ENCODE data around the gene CHST6.

Gene CHST6

DNA sequence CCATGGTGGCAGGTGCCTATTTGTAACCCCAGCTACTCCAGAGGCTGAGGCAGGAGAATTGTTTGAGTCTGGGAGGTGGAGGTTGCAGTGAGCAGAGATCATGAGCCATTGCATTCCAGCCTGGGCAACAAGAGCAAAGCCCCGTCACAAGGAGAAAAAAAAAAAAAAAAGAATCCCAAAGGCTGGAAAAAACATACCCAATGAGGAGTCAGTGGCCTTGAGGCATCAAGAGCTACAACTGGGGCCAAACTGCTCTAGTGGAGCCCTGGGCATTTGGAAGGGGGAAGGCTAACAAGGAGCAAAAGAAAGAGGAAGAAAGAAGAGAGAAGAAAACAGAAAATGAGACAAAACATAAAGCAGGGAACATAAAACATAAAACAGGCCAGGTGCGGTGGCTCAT is 6.9 kb downstream of the CHST6 start:
- H3K27me3 ChIP-seq (ENCODE audit: control insufficient read depth, insufficient read depth, low read length, poor library complexity, severe bottlenecking) = no peaks in the 10 kb centered on the region
- no peak overlapping the region for H3K27ac ChIP-seq (ENCODE audit: insufficient read depth, low read depth, low read length, poor library complexity, severe bottlenecking)
- H3K36me3 ChIP-seq (ENCODE audit: control insufficient read depth, insufficient read depth, low read length) = no peaks in the 10 kb centered on the region
- H3K4me1 ChIP-seq (ENCODE audit: control insufficient read depth, insufficient read depth, low read length) = peaks cover 3% of the 10 kb centered on the region
- 93 to 96% methylated on average over 2 of the region's 2 CpGs for WGBS, 2 experiments
- no peaks in the 10 kb centered on the region for H3K9me3 ChIP-seq (ENCODE audit: control insufficient read depth, low read length)
- H3K4me3 ChIP-seq (ENCODE audit: insufficient read depth, low read depth, low read length) = no peak overlapping the region

DNA sequence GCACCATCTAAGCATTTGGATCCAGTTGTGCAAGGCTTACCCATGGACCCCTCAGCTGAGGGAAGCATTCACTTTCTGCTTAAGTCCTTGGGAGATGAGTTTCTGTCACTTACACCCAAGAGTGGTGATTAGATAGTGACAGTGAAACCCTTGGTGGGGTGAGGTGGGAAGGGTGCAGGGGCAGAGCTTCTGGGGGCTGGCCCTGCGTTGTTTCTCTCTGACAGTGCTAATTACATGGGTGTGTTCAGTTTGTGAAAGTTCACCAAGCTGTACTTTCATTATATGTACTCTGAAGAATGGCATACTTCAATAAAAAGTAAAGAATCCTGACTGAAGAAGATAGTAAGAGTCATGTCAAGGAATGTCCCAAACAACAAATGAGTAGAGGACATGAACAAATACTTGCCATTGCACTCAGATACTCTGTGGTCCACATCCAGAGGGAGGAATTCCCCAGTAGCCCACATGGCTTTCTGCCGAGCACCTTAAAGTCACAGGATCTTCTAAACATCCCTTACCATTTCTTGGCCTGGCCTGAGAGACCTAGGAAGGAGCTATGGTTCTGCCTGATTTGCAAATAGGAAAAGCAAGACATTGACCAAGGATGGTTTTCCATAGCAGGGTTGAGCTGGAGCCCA is 8.4 kb downstream of the CHST6 start:
- Histone ChIP-seq H3K36me3 (ENCODE audit: control insufficient read depth, insufficient read depth, low read length) (no peaks in the 10 kb centered on the region), H3K9me3 (ENCODE audit: control insufficient read depth, low read length) (no peaks in the 10 kb centered on the region), H3K27me3 (ENCODE audit: control insufficient read depth, insufficient read depth, low read length, poor library complexity, severe bottlenecking) (no peaks in the 10 kb centered on the region), H3K27ac (ENCODE audit: insufficient read depth, low read depth, low read length, poor library complexity, severe bottlenecking) (no peak overlapping the region), H3K4me3 (ENCODE audit: insufficient read depth, low read depth, low read length) (no peak overlapping the region), H3K4me1 (ENCODE audit: control insufficient read depth, insufficient read depth, low read length) (peaks cover 2% of the 10 kb centered on the region)
- WGBS, 2 experiments = 90 to 96% methylated on average over 2 of the region's 2 CpGs

DNA sequence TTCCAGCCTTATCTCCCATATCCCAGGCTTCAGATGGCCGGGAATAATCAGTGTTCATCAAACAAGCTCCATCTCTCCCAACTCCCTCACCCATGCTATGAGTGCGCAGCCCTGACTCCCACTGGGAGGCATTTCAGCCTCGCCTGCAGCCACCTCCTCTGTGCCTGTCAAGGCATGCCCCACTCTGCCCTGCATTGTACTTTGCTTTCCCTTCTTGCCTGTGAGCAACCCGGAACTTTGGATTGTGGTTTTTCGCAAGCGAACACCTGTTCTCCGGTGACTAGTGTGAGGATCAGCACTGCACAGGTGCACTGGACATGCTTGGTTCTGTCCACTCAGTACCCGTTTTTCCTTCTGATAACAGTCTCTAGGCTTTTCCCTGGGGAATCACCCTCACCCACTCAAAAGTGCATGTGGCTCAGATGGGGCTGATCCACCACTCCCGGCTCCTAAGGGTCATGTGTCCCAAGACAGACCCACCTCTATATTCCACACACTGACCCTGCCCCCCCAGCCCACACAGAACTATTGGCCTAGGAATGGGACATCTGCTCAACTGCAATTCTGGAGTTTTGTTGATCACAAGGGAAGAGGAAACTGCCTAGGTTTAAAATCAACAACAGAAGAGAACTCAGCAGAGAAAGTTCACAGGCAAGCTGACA is 9.1 kb downstream of the CHST6 start:
- H3K27ac ChIP-seq (ENCODE audit: insufficient read depth, low read depth, low read length, poor library complexity, severe bottlenecking) = no peak overlapping the region
- 93 to 94% methylated on average over 9 of the region's 9 CpGs for WGBS, 2 experiments
- no peak overlapping the region for H3K4me3 ChIP-seq (ENCODE audit: insufficient read depth, low read depth, low read length)
- H3K9me3 ChIP-seq (ENCODE audit: control insufficient read depth, low read length) = no peaks in the 10 kb centered on the region
- no peaks in the 10 kb centered on the region for H3K4me1 ChIP-seq (ENCODE audit: control insufficient read depth, insufficient read depth, low read length)
- H3K36me3 ChIP-seq (ENCODE audit: control insufficient read depth, insufficient read depth, low read length) = no peaks in the 10 kb centered on the region
- no peaks in the 10 kb centered on the region for H3K27me3 ChIP-seq (ENCODE audit: control insufficient read depth, insufficient read depth, low read length, poor library complexity, severe bottlenecking)

DNA sequence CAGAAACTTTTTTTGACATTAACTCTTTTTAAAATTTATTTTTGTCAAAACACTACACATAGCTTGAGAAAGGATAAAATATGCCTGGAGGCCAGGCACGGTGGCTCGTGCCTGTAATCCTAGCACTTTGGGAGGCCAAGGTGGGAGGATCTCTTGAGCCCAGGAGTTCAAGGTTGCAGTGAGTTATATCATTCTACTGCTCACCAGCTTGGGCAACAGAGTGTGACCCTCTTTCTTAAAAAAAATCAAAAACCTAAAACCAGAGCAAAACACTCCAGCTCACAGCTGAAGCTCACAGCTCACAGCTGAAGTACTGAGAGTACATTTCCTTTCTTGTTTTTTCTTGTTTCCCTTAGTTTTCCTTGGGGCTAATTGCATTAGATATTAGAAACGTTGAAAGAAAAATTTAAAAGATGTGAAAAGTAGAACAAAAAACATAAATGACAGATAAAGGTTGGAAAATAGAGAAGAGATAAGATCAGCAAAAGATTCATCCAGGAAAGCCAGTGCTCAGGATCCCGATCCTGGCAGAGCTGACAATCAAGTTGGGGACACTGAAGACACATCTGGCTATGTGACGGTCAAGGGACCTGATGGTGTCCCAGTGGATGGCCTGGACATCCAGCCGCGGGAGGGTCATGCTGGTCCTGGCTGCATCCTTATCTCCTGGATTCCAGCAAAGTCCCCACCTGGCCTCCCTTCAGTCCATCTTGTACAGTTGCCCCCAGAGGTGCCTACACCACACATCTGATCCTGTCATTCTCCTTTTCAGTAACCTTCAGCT is 9.8 kb downstream of the CHST6 start:
- 95 to 96% methylated on average over 7 of the region's 7 CpGs for WGBS, 2 experiments
- Histone ChIP-seq H3K36me3 (ENCODE audit: control insufficient read depth, insufficient read depth, low read length) (no peaks in the 10 kb centered on the region), H3K27me3 (ENCODE audit: control insufficient read depth, insufficient read depth, low read length, poor library complexity, severe bottlenecking) (no peaks in the 10 kb centered on the region), H3K4me1 (ENCODE audit: control insufficient read depth, insufficient read depth, low read length) (no peaks in the 10 kb centered on the region), H3K9me3 (ENCODE audit: control insufficient read depth, low read length) (no peaks in the 10 kb centered on the region), H3K4me3 (ENCODE audit: insufficient read depth, low read depth, low read length) (no peak overlapping the region), H3K27ac (ENCODE audit: insufficient read depth, low read depth, low read length, poor library complexity, severe bottlenecking) (no peak overlapping the region)

DNA sequence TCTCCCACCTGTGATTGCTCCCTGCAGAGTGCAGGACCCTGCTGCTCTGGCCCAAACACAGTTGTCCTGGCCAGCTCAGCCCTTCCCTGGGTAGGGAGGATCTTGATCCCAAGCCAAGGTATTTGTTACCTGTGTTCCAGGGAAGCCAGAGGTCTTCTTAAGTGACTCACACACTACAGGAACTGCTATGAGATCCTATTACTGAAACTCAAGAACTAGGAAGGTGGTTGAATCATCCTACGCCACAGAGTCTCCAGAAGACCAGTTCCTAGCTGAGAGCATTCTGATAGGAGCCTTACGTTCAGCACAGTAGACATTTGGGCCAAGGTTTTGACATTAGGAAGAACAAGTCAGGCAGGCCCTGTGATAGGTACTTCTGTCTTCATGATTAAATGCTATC is 12.0 kb downstream of the CHST6 start:
- no peak overlapping the region for H3K4me3 ChIP-seq (ENCODE audit: insufficient read depth, low read depth, low read length)
- H3K9me3 ChIP-seq (ENCODE audit: control insufficient read depth, low read length) = no peaks in the 10 kb centered on the region
- peaks cover 3% of the 10 kb centered on the region for H3K36me3 ChIP-seq (ENCODE audit: control insufficient read depth, insufficient read depth, low read length)
- H3K4me1 ChIP-seq (ENCODE audit: control insufficient read depth, insufficient read depth, low read length) = no peaks in the 10 kb centered on the region
- 96 to 98% methylated on average over 2 of the region's 2 CpGs for WGBS, 2 experiments
- H3K27me3 ChIP-seq (ENCODE audit: control insufficient read depth, insufficient read depth, low read length, poor library complexity, severe bottlenecking) = no peaks in the 10 kb centered on the region
- H3K27ac ChIP-seq (ENCODE audit: insufficient read depth, low read depth, low read length, poor library complexity, severe bottlenecking) = no peak overlapping the region

DNA sequence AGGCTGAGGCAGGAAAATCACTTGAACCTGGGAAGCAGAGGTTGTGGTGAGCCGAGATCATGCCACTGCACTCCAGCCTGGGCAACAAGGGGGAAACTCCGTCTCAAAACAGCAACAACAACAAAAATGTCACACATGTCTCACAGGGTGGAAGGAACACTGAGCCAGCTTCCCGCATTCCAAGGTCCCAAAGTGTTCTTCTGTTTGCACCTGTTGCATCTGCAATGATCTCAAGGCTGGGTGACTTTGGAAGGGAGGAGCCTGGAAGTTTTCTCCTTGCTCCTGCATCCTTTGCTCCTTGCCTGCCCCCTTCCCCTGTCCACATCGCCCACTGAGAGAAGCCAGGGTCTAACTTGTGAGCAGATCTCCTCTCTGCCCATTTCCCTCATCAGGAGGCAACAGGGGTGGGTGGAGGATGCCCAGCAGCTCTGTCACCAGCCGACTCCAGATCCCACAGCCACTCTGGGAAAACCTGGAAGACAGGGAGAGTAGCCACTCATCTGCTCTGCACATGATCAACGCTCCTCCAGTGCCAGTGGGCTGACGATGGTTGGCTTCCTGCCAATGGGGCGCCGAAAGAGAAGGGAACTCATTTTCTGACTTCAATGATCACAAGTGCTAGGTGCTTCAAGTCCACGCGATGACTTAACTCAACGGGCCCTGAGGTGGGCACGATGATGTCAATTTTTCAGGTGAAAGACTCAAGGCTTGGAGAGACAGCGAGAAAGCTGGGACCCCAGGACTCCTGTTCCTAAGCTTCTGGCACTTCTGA is 12.6 kb downstream of the CHST6 start:
- 88 to 90% methylated on average over 14 of the region's 14 CpGs for WGBS, 2 experiments
- H3K4me3 ChIP-seq (ENCODE audit: insufficient read depth, low read depth, low read length) = no peak overlapping the region
- H3K27ac ChIP-seq (ENCODE audit: insufficient read depth, low read depth, low read length, poor library complexity, severe bottlenecking) = no peak overlapping the region

DNA sequence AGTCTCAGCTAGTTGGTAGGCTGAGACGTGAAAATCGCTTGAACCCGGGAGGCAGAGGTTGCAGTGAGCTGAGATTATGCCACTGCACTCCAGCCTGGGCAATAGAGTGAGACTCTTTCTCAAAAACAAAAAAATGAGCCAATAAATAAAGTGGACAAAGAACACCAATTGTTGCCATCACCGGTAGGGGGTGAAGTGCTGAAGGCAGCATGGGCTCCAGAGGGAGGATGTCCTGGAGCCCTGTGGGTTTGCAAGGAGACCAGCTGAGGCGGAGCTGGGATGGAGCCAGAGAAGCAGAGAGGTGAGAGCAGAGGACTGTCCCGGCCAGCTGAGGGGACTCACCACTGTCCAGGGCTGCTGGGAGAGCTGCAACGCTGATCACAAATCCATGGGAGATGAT is 13.8 kb downstream of the CHST6 start:
- H3K27ac ChIP-seq (ENCODE audit: insufficient read depth, low read depth, low read length, poor library complexity, severe bottlenecking) = no peak overlapping the region
- 91 to 94% methylated on average over 7 of the region's 7 CpGs for WGBS, 2 experiments
- no peaks in the 10 kb centered on the region for H3K27me3 ChIP-seq (ENCODE audit: control insufficient read depth, insufficient read depth, low read length, poor library complexity, severe bottlenecking)
- H3K9me3 ChIP-seq (ENCODE audit: control insufficient read depth, low read length) = no peaks in the 10 kb centered on the region
- no peaks in the 10 kb centered on the region for H3K4me1 ChIP-seq (ENCODE audit: control insufficient read depth, insufficient read depth, low read length)
- no peak overlapping the region for H3K4me3 ChIP-seq (ENCODE audit: insufficient read depth, low read depth, low read length)
- peaks cover 3% of the 10 kb centered on the region for H3K36me3 ChIP-seq (ENCODE audit: control insufficient read depth, insufficient read depth, low read length)

More for the DNA sequence above, 12.6 kb downstream of the CHST6 start:
- Histone ChIP-seq H3K36me3 (ENCODE audit: control insufficient read depth, insufficient read depth, low read length) (peaks cover 3% of the 10 kb centered on the region), H3K27me3 (ENCODE audit: control insufficient read depth, insufficient read depth, low read length, poor library complexity, severe bottlenecking) (no peaks in the 10 kb centered on the region), H3K4me1 (ENCODE audit: control insufficient read depth, insufficient read depth, low read length) (no peaks in the 10 kb centered on the region), H3K9me3 (ENCODE audit: control insufficient read depth, low read length) (no peaks in the 10 kb centered on the region)

DNA sequence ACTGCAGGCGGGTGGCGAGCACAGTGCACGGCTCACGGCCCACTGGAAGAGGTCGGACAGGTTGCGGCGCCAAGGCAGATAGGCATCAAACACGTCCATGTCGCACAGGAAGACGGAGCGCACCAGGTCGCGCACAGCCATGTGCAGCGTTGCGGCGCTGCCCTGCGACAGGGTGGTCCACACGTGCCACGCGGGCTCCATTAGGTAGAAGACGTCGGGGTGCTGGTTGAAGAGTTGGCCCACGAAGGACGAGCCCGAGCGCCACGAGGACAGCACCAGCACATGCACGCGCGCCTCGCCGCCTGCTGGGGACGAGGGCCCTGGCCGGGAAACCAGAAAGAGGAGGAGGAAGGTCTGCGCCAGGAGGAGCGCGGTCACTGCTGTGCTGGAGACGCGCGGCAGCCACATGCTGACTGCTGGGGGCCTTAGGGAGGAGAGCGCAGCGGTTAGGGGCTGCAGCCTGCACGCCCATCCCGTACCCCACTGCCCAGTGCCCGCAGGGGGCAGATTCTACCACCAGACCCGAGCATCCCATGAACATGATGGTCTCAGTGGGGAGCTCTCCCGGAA is 15.7 kb downstream of the CHST6 start:
- no peaks in the 10 kb centered on the region for H3K9me3 ChIP-seq (ENCODE audit: control insufficient read depth, low read length)
- peaks cover 3% of the 10 kb centered on the region for H3K36me3 ChIP-seq (ENCODE audit: control insufficient read depth, insufficient read depth, low read length)
- no peak overlapping the region for H3K27ac ChIP-seq (ENCODE audit: insufficient read depth, low read depth, low read length, poor library complexity, severe bottlenecking)
- no peaks in the 10 kb centered on the region for H3K4me1 ChIP-seq (ENCODE audit: control insufficient read depth, insufficient read depth, low read length)
- no peaks in the 10 kb centered on the region for H3K27me3 ChIP-seq (ENCODE audit: control insufficient read depth, insufficient read depth, low read length, poor library complexity, severe bottlenecking)
- 95 to 96% methylated on average over 47 of the region's 47 CpGs for WGBS, 2 experiments
- no peak overlapping the region for H3K4me3 ChIP-seq (ENCODE audit: insufficient read depth, low read depth, low read length)

DNA sequence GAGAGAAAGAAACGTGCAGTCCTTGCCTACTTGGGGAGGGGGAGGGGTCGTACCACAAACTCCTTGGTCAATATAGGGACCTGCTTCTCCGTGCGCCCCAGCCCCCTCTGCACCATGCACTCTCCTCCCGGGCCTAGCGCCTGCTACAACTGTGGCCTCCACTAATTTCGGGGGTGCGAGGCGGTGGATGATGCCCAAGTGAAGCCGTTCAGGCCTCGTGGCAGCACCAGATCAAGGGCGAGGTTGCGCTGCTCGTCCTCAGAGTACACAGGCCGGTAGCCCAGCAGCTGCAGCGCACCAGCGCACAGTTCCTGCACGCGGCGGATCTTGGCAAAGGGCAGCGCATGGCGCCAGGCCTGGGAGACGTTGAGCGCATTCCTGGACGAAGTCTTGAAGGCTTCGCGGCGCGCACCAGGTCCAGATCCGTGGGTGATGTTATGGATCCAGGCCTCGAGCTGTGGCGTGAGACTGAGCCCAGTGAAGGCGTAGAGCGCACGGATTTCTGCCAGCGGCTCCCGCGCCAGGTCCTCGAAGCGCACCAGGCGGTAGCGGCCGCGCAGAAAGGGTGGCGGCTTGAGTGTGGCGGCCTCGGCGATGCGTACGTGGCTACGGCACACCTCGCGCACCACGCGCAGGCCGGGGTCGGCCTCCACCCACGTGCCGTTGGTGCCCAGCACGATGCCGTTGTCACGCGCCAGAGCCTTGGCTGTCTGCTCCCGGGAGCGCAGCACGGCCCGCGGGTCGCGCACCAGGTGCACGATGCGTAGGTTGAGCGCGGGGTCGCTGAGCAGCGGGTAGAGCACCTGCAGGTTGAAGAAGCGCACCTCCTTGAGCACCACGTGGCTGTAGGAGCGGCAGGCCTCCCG is 16.5 kb downstream of the CHST6 start:
- WGBS, 2 experiments = 96% methylated on average over 80 of the region's 80 CpGs
- Histone ChIP-seq H3K27ac (ENCODE audit: insufficient read depth, low read depth, low read length, poor library complexity, severe bottlenecking) (no peak overlapping the region), H3K36me3 (ENCODE audit: control insufficient read depth, insufficient read depth, low read length) (peaks cover 3% of the 10 kb centered on the region), H3K4me1 (ENCODE audit: control insufficient read depth, insufficient read depth, low read length) (no peaks in the 10 kb centered on the region), H3K27me3 (ENCODE audit: control insufficient read depth, insufficient read depth, low read length, poor library complexity, severe bottlenecking) (no peaks in the 10 kb centered on the region), H3K9me3 (ENCODE audit: control insufficient read depth, low read length) (no peaks in the 10 kb centered on the region), H3K4me3 (ENCODE audit: insufficient read depth, low read depth, low read length) (no peak overlapping the region)

All from ectodermal cell (in vitro differentiated cells).